ENCODE results near the gene TTLL11. TPM values are rescaled to one million over a fixed set of nuclear protein-coding genes. Genes with fewer than 3 reads are reported as not detected.

TTLL11 gene
- total RNA-seq, 1 donor from 2014 or later: 5.3 TPM

DNA sequence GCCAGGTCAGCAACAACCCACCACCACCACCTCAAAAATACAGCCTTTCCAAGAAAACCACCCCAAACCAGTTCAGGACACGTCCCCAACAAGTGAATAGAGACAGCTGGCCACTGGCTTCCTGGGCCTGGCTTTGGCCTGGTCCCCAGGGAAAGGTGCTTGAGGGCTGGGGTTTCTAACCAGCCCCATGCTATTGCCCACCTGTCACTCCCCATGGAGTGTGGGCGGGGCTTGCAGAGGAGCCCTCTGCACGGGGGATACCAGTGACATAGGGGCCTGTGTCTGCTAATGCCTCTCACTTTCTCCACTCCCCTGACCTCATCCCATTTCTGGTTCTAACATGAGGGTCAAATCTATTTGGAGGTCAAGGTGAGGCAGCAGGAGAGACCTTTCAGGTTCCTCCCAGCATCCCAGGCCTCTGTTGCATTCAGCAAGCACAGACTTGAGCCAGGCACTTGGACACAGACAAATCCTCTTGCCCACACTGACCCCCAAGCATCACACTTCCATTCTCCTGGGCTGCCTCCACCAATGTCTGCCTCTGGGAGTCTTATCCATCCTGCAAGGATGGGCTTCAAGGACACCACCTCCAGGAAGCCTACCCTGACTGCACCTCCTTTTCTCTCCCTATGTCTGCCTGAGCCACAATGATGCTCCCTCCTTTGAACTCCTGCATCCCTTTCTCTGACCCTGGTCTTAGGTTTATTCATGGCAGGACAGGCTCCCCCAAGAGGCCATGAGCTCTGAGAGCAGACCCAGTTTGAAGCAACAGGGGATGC lies 16.1 kb upstream of the TTLL11 start:
- no peak for DNase-seq

DNA sequence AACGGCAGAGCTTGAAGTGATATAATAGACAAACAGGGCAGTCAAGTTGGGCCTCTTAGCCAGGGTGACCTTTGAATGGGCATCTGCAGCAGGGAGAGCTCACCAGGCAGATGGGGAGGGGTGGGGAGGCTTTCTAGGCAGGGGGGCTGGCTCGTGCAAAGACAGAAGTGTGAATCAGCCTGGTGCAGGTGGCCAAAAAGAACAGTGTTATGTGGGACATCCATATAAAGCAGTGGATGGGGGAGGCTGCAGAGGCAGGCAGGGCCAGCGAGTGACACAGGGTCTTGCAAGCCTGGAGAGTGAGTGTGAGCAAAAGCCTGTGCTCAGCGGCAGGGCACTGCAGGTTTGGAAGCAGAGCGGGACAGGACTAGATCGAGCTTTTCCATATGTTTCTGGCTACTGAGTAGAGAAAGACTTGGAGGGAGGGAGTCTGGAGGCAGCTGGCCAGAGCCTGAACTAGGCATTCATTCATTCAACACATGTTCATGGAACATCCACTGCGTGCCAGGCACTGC lies 14.2 kb upstream of the TTLL11 start:
- no peak for DNase-seq

DNA sequence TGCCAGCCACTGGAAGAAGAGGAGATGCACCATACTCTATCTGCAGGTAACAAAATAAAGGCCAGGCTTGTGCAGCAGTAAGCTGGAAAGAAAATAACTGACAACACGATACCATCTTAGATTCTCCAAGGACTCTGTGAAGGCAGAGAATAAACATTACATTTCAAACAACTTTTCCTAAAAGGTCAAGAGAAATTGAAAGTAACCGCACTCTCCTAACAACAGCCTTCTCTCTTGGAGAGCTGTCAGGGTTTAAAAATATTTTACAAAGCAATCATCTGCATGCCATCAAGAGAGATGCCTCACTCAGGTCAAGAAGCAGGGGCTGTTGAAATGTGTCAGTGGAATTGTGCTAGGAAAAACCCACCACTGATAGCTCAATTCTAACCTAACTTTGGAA lies 13.5 kb upstream of the TTLL11 start:
- DNase-seq: no peak

DNA sequence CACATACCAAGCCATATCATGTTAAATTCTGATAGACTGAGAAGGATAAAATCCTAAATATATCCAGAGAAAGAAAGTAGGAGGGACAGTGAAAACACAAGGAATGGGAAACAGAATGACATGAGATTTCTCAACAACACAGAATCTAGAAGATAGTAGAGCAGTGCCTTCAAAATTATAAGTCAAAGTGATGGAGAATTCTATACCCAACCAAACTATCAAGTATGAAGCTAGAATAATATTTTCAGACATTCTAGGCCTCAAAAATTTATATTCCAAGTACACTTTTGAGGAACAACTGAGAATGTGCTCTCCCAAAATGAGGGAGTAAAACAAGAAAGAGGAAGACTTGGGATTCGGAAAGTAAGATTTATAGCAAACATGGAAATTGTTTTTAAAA lies 10.9 kb upstream of the TTLL11 start:
- no peak for DNase-seq

DNA sequence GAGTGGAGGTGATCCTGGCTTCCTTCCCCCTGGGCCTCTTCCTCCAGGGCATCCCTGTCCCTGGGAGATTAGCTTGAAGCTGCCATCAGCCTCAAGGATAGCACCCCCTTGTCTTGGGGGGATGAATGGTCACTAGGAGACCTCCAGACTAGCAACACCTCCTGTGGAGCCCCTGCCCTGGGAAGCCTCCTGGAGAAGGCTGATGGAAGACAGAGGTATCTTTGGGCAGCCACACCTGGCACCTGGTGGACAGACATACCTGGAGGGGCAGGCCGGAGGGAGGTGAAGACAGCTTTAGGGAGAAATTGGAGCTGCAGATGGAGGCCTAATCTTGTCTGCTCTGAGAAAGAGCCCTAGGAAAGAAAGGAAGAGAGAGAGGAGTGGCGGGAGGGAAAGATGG lies 9.0 kb upstream of the TTLL11 start:
- DNase-seq: no peak

DNA sequence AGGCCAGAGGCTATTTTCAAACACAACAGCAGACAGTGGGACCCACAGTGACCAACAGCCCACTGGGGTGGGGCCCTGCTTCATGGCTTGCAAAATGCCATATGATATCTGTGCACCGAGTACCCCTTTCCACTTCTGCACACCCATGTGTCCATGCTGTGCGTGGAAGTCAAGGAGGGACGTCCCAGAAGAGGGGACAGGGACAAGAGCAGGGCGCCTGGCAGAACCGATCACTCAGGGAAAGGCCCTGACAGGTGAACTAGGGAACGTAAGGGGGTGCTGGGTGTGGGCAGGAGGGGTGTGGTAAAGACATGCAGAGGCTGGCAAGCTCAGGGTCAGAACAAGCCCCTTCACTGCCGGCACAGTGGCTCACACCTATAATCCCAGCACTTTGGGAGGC lies 7.6 kb upstream of the TTLL11 start:
- no peak for DNase-seq

DNA sequence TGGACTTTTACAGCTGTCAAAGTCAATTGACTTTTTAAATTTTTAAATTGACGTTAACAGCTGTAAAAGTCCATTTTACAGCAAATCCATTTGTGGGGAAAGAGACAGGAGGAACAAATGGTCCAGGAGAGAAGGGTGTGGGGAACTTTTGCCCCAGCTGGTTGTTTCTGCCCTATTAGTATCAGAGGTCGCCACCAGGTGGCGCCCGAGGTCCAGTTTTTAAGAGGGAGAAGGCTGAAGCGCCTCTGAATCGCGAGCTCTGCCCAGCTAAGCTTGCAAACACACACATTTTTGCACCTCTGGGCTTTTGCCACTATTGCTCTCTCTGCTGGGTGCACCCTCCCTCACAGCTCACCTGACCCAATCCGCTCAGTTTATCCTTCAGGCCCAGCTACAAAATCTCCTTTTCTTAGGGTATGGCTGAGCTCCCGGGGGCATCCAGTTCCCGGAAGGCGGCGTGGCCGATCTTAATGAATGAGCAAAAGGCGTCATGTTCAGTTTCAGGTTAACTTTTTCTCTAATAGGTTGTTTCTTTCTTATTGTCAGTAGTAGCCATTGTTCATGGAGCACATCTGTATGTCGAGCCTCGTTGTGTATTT lies 6.3 kb upstream of the TTLL11 start:
- peak; percentile 85 for DNase-seq

DNA sequence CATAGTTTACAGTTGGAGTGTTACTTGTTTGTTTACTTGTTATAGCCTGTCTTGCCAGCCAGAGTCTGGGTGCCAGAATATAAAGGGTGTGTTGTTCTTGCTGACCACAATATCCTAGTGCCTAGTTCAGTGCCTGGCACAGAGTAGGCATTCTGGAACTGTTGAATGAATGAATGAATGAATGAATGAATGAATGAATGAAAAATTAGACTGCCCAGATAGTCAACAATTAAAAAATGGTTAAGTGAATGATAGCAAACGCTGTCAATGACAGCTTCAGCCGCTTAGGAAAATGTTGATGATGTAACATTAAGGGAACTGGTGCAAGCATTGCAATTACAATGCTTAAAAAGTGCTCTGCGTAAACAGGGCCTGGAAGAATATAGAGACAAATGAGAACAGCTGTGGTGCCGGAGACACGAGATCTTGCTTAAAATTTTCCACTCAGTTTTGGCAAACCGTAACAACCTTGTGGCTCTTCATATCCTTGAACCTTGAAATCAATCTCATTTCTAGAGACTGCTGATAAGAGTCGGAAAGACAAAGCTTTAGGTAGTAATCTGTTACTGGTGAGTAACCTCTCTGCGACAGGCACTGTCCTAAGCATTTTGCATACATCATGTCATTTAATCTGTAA lies 4.7 kb upstream of the TTLL11 start:
- DNase-seq: no peak

DNA sequence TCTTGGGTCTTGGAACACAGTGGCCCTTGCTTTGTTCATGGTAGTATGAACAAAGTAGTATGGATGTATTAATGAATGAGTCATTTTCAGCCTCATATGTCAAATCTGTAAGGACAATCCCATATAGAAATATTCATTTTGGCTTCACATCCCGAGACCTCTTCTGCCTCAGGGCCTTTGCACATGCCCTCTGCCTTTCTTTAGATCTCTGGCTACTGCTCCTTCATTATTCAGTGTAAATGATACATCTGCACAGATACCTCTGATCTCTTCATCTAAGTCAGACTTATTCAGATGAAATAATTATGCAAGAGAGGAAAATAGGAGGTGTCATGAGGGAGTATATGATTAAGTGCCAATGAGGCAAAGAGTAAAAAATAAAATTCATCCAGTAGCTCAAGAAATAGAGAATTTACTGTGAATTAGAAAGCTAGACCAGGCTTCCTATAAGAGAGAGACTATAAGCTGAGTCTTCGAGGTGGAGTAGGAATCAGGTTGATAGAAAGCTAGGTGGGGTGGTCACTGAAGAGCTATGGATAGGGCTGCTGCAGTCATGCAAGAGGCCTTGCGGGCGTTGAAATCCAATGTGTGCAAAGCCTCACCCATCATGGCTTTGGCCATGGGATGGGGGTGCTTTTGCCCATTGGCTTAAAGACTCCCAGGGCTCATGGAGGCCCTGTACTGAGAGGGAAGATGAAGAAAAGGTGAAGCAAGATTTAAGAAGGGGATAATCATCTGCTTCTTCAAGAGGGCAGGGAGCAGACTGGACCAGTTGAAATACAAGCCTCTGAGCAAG lies 3.7 kb upstream of the TTLL11 start:
- DNase-seq: no peak

DNA sequence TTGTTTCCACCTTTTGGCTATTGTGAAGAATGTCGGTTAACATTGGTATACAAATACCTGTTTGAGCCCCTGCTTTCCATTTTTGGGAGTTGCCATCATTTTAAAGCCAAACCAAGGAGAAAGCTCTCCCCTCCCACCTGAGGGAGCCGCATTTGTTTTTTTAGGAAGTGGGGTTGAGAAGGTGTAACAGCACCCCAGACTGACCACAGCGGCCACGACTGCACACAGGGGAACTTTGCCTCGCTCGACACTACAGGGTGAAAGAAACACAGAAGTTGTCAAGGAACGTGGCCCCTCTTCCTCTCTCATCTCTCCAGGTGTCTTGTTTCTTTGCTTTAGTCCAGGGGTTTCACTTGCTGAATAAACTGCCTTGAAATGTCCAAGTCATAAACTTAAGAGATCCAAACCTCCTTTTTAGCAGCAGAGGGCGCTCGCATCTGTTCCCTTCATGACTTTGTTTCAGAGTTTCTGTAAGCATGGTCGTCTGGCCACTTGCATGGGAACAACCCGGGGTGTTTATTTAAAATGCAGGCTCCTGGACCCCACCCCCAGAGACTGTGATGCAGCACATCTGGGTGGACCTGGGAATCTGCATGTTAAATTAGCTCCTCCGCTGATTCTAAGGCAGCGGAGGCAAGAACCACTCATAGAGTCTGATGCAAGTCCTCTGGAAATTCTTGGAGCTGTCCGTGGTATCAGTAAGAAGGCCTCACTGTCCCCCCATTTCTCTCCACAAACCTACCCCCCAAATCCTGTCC lies 2.1 kb upstream of the TTLL11 start:
- DNase-seq: peak; percentile 84

DNA sequence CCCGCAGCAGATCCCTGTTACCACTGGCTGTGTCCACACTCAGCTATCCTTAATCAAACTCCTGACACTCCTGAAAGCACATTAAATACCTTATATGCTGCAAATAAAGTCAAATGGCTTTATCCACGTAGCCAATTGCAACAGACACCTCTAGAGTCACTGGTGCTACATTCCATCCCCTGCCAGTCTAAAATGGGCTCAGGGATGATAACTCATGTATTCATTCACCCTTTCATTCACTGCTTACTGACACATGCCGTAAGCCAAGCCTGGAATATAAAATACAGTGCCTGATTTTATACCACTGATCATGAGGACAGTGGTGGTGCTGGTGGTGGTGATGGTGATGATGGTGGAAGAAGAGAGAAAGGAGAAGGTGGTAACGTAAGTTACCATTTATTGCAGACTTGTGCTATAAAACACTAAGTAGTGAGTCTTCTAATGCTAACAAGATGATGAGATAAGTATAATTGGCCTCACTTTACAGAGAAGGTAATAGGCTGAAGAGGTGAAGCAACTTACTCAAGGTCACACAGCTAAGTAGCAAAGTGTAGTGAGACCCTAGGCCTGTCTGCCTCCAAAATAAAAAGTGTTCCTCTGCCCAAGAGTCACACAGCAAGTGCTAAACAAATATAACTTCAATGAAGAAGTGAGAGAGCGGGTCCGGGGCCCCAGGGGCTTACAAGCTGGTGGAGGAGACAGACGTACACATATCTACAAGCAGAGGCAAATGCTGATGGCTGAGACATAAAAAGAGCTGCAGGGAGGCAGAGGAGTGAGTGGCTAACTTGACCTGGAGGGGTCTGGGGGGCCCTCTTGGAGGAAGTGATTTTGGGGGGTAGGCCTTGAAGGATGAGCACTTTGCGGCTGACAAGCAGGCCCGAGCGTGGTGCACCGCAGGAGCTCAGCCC lies 1.2 kb downstream of the TTLL11 start:
- DNase-seq: no peak

DNA sequence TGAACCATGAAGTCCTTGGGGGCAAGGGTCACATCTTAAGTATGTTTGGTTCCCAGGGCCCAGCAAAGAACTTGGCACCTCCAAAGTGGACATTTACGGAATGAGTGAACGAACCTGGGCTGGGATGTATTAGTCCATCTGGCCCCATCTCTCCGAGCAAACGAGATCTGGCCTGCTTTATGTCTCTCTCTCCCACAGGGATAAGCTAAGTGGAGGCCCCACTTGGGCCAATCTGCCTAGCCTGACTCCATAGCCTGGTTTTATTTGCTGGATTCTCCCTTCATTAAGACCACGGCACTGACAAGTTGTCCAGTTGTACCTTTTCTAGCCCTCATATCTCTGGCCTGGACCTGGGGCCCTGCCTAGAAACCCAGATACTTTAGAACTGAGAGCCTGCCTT lies 2.1 kb downstream of the TTLL11 start:
- no peak for DNase-seq

DNA sequence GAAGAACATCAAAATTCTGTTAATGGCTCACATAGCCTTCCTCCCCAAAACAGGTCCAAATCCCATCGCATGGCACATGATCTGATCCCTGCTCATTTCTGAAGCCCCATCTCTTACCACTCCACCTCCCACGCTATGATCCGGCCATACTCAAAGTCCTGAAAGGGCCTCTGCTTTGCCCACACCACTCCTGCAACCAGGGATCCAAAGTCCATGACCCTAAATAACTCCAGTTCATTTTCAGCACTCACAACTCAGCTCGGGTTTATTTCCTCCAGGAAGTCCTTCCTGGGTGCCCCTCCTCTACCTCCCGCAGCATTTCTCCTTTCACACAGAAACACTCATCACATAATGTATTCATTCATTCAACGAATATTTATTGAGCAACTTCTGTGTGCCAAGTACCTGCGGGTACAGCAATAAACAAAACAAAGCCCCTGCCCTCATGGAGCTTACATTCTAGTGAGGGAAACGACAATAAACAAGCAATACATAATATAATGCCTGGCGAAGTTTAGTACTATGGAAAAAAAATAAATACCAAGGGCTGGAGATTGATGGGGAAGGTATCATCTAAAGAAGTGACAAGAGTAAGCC lies 2.7 kb downstream of the TTLL11 start:
- DNase-seq: no peak

DNA sequence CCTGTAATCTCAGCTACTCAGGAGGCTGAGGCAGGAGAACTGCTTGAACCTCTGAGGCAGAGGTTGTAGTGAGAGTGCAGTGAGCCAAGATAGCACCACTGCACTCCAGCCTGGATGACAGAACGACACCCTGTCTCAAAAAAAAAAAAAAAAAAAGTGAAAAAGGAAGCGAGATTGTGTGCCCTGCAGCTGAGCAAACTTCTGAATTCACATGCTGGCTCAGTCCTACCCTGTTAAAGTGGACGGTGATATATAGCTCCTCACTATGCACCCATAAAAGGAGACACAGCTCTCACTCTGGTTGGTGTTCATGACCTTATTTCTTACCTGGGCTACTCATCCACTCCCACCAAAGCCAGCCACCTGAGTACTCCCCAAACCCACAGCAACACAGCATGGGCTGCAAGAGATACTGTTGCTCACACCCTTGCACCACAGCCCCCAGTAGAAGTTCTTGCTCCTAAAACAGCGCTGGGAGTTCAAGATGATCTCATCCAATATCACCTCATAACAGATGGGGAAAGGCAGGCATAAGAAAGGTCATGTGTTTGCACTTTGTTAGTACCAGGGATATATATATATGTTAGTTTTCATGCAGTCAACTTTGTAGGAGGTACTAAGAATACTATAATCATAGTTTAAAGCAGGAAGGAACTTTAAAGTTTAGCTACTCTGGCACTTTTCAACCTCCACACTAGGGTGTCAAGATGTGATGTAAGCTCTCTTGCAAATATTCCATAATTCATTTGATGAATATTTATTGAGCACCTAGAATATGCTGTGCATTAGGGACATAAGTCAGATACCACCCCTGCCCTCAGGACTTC lies 4.0 kb downstream of the TTLL11 start:
- DNase-seq: no peak

DNA sequence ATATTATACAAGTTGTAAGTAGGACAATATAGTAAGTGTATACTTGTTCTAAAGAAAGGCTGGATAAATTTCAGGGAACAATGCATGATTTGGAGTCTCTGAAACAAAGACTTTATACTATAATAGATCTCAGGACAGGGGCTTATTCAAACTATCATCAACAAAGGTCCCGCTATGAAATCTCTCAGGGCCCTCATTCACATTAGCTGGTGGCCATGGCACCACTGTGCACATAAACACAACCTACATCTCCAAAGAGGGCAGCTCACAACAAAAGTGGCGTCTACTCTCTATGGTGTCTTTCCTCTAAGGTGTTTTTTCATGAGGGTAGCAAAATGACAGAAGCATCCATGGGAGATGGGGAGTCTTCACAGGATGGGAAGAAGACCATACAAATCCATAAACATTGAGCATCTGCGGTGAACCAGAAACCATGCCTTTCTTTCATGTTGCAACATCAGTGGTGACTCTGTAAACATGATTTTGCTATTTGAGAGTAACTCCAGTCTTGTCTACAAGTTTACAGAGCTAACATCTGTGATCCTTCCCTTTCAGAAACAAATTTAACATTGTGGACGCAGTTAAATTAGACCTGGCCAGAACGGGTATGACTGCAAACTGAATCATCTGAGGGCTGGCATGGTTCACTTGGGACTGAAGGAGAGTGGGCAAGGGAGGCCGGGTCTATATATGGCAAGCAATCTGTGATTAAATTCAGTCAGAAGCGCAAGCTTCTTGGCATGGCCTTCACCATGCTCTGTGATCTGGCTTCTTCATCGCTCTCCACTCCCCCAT lies 5.5 kb downstream of the TTLL11 start:
- no peak for DNase-seq

DNA sequence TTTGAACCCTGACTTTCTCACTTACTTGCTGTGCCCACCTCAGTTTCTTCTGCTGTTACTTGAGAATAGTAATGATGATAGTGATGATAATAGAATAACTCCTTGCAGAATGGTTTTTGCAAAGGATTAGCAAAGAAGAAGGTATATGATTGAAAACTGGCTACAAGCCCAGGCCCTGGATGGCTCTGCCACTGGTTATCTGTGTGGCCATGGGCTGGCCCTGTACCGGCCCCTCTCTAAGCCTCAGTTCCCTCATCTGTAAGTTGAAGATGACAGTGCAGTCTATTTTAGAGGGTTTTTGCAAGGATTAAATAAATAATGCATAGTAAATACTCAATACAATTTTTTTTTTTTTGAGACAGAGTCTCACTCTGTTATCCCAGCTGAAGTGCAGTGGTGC lies 6.2 kb downstream of the TTLL11 start:
- DNase-seq: no peak

DNA sequence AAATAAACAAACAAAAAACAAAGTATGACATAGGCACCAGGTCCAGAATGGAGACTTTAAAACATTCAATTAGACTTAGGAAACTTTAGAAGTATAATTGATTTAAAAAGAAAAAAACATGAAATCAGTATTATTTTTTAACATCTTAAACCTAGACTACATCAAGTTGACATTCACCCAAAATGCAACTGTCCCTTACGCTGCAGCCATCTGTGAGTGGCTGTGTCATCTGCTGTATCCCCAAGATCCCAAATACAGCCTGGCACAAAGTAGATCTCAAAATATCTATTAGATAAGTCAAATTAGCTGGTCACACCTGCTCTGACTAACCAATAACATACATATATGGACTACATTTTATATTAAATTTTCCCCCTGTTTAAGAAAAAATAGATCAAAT lies 7.8 kb downstream of the TTLL11 start:
- no peak for DNase-seq

DNA sequence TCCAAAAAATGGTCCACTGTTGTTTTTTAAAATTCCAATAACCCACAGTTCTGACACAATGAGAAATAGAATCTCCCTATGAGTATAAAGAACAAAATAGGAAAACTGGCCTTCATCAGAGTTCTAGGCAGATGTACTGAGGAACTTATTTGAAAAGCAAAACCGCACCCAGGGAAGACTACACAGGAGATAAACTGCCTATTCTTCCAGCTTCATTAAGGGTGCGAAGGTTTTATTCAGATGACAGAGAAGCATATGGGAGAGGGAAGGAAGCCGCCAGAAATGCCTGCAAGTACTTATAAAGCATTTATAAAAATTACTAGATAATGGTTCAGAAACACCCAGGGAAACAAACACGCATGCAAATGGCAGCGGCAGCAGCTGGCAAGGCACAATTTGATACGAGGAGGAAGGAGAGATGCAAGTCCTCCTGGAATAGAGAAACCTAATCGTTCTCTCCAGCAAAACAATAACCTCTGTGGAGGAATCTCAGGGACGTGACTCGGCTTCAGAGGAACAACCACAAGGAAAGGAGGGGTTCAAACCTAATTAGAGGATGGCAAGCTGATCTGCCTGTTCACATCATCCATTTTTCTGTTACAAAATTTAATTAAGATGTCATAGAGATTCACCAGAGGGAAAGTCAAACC lies 9.0 kb downstream of the TTLL11 start:
- DNase-seq: no peak
